Measurements from ENCODE around the gene SPZ1. TPM values are rescaled to one million over a fixed set of nuclear protein-coding genes. Genes with fewer than 3 reads are reported as not detected.

The SPZ1 gene
- total and polyA plus RNA-seq, 2 of the 8 experiments (the other 6 are each of a cell fraction or from before 2014, with no cell fraction given): not detected

DNA sequence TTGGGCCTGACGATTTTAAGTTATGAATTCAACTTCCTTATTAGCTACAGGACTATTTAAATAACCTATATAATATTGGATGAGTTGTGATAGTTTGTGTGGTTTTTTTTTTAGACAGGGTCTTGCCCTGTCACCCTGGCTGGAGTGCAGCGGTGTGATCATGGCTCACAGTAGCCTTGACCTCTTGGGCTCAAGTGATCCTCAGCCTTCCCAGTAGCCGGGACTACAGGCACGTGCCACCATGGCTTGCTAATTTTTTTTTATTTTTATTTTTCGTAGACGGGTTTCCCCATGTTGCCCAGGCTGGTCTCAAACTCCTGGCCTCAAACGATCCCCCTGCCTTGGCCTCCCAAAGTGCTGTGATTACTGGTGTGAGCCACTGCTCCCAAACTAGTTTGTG lies 17.6 kb downstream of the SPZ1 start:
- H3K23me2 ChIP-seq (ENCODE audit: low read depth, low read length): no peaks in the 10 kb centered on the region
- FAIRE-seq: no peak
- no peak overlapping the region for H2BK120ac ChIP-seq (replicated peaks; ENCODE audit: low read depth, low read length)
- H4K20me1 ChIP-seq (replicated peaks in 1 of 2; ENCODE audit: control insufficient read depth in 1 of 2, insufficient read depth in 2 of 2, low read length in 2 of 2): no peaks in the 10 kb centered on the region
- no peak overlapping the region for H4K8ac ChIP-seq (ENCODE audit: extremely low read depth, insufficient read depth, low read length)
- 85% methylated on average over 7 of the region's 7 CpGs; no CpG with 5 or more reads in 1 of the 2 experiments for WGBS, 2 experiments (ENCODE audit: extremely low coverage in 1 of 2, insufficient coverage in 1 of 2, insufficient read length in 1 of 2, insufficient replicate concordance in 2 of 2, low coverage in 1 of 2, low lambda C conversion rate in 2 of 2, missing lambda C conversion rate in 1 of 2)
- H3K4ac ChIP-seq (replicated peaks; ENCODE audit: insufficient read length, low read depth, low read length): no peak overlapping the region
- H2BK12ac ChIP-seq (ENCODE audit: low read depth, low read length): no peak overlapping the region
- TF ChIP-seq KDM5A (IDR thresholded peaks at IDR 0.05; ENCODE audit: low read length): no peak
- TF ChIP-seq EP300 (IDR thresholded peaks at IDR 0.05; ENCODE audit: borderline replicate concordance in 1 of 2, low read depth in 2 of 2, low read length in 2 of 2): no peak
- TF ChIP-seq EGR1 (IDR thresholded peaks at IDR 0.05; ENCODE audit: borderline replicate concordance, low read depth, low read length): no peak
- H3K14ac ChIP-seq (ENCODE audit: insufficient read length): no peak overlapping the region
- no peaks in the 10 kb centered on the region for H3K79me2 ChIP-seq (ENCODE audit: control insufficient read depth in 1 of 2, insufficient read depth in 2 of 2, low read length in 2 of 2)
- H3K79me1 ChIP-seq (ENCODE audit: low read depth, low read length): no peaks in the 10 kb centered on the region
- no peak overlapping the region for H3K4me3 ChIP-seq (ENCODE audit: extremely low read depth in 1 of 4, insufficient read depth in 2 of 4, low read depth in 3 of 4, low read length in 4 of 4)
- no peak overlapping the region for H3K23ac ChIP-seq (ENCODE audit: insufficient read length)
- CTCF ChIA-PET (ENCODE audit: partially characterized antibody): no interaction called here
- H4K5ac ChIP-seq (ENCODE audit: insufficient read length, low read depth, low read length): no peak overlapping the region
- no peak overlapping the region for H2AK5ac ChIP-seq (ENCODE audit: low read depth, low read length)
- no peaks in the 10 kb centered on the region for H3K36me3 ChIP-seq (ENCODE audit: control insufficient read depth in 2 of 4, insufficient read depth in 4 of 4, low read length in 3 of 4)
- no peak overlapping the region for H3K9ac ChIP-seq (replicated peaks in 1 of 4; ENCODE audit: extremely low read depth in 1 of 4, low read depth in 3 of 4, low read length in 3 of 4)
- H3K27ac ChIP-seq (ENCODE audit: low read depth, low read length): no peak overlapping the region
- H2BK5ac ChIP-seq (ENCODE audit: low read depth, low read length): no peak overlapping the region
- H3K18ac ChIP-seq (ENCODE audit: extremely low read depth, low read length): no peak overlapping the region
- no peaks in the 10 kb centered on the region for H3K4me1 ChIP-seq (replicated peaks in 1 of 4; ENCODE audit: control insufficient read depth in 3 of 4, insufficient read depth in 4 of 4, low read length in 3 of 4)
- H3K9me3 ChIP-seq (ENCODE audit: insufficient read depth in 2 of 2, low read depth in 1 of 2, low read length in 1 of 2): no peaks in the 10 kb centered on the region
- H3K27me3 ChIP-seq (replicated peaks in 1 of 4; ENCODE audit: control insufficient read depth in 3 of 4, extremely low read depth in 1 of 4, insufficient read depth in 3 of 4, low read length in 3 of 4): no peaks in the 10 kb centered on the region
- no peak for DNase-seq (ENCODE audit: low read depth in 1 of 2, low spot score in 2 of 2)
- H3K56ac ChIP-seq (replicated peaks; ENCODE audit: insufficient read length, low read depth, low read length): no peak overlapping the region
- H4K91ac ChIP-seq (replicated peaks; ENCODE audit: insufficient read length, low read length): no peak overlapping the region
- H3K4me2 ChIP-seq (ENCODE audit: insufficient read depth in 1 of 2, low read depth in 2 of 2, low read length in 2 of 2): no peak overlapping the region
- H2BK20ac ChIP-seq (ENCODE audit: low read length): no peak overlapping the region
- no peak overlapping the region for H2AFZ ChIP-seq (ENCODE audit: low read length)
- POLR2A ChIA-PET (ENCODE audit: partially characterized antibody): no interaction called here
- H2BK15ac ChIP-seq (ENCODE audit: low read length): no peak overlapping the region
